Neuron (in vitro differentiated cells): ENCODE data around the gene CLDN20.
"Not testable (repeated sequence)": the region's sequence is repeated elsewhere in the genome, so short reads cannot be mapped to it uniquely, and the experiment has no call there.

Experiments used
- H2AFZ ChIP-seq: one replicate; pipeline ENCODE4 v1.6.1; 2013; ENCODE audit warnings: low read depth, mild to moderate bottlenecking, inconsistent platforms, low read length, moderate library complexity
- H3K27me3 ChIP-seq: one replicate; pipeline ENCODE4 v1.6.1; 2013; ENCODE audit warnings: low read length; ENCODE audit not compliant: insufficient read depth
- H3K36me3 ChIP-seq: one replicate; pipeline ENCODE4 v1.6.1; 2013; ENCODE audit warnings: low read length; ENCODE audit not compliant: insufficient read depth
- H3K4me1 ChIP-seq: one replicate; pipeline ENCODE4 v1.6.1; 2013; ENCODE audit warnings: low read length; ENCODE audit not compliant: insufficient read depth
- H3K4me3 ChIP-seq: 2 replicates; pipeline ENCODE4 v1.5.1; 2013; ENCODE audit warnings: mild to moderate bottlenecking, low read length, moderate library complexity
- H3K9me3 ChIP-seq: one replicate; pipeline ENCODE4 v1.6.1; 2013; ENCODE audit warnings: low read length

Gene CLDN20

DNA sequence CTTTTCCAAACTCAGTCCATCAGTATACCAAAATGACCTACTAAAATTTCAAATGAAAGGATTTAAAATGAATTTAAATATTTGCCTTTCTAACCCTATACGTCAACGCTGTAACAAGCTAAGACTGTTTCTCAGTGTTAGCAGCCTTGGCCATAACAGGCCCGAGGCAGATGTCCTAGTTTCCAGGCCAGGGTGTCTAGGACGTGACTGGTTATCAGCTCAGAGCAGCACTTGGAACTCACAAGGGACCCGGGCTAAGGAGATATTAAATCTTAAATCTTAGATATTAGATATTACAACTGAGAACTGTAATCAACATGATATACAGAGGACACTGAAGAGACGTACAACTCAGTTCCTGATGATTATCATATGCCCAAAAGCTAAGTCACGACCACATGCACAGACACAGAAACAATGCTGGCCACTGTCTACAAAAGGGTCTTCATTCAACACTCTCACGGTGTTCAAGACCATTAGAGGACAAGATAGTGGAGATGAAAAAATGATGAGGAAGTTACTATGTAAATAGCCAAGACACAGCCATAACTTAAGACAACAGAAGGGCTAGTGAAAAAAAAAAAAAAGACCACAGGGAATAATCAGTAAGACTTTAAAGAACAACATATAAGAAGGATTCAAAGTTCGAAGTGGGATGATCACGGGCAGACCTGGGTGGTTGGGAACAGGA is at the start of gene CLDN20:
CLDN20 (plus strand) TSS at position 641 of the 691 bp plus-strand sequence. CDS start 11,707 bp downstream, outside the sequence.
- H3K9me3 ChIP-seq: no peaks in the 10 kb centered on the region
- H2AFZ ChIP-seq: no peak within 1 kb of the TSS
- H3K27me3 ChIP-seq: no peaks in the 10 kb centered on the region
- H3K36me3 ChIP-seq: peaks cover 17% of the 10 kb centered on the region
- H3K4me1 ChIP-seq: peaks cover 14% of the 10 kb centered on the region
- H3K4me3 ChIP-seq: no peak within 1 kb of the TSS

- H3K9me3 ChIP-seq: peaks cover 6% of the 10 kb centered on the region
- H3K4me3 ChIP-seq: no peak overlapping the region
- peaks cover 15% of the 10 kb centered on the region for H3K4me1 ChIP-seq
- no peaks in the 10 kb centered on the region for H3K27me3 ChIP-seq
- H3K36me3 ChIP-seq: peaks cover 19% of the 10 kb centered on the region
- no peak overlapping the region for H2AFZ ChIP-seq
Measured at GRCh38 chr6:155215906-155216305, 47.9 kb upstream of the CLDN20 start.

GRCh38 chr6:155216312-155217046 is 47.3 kb upstream of the CLDN20 start:
- H3K4me1 ChIP-seq: peaks cover 15% of the 10 kb centered on the region
- no peak overlapping the region for H3K4me3 ChIP-seq
- no peak overlapping the region for H2AFZ ChIP-seq
- H3K9me3 ChIP-seq: peaks cover 6% of the 10 kb centered on the region
- H3K36me3 ChIP-seq: peaks cover 13% of the 10 kb centered on the region
- no peaks in the 10 kb centered on the region for H3K27me3 ChIP-seq

GRCh38 chr6:155218711-155219110 is 45.1 kb upstream of the CLDN20 start:
- H3K4me1 ChIP-seq: peaks cover 15% of the 10 kb centered on the region
- not testable (repeated sequence) for H3K4me3 ChIP-seq, H3K9me3 ChIP-seq, H3K27me3 ChIP-seq, H3K36me3 ChIP-seq, H2AFZ ChIP-seq

GRCh38 chr6:155219299-155219698 is 44.5 kb upstream of the CLDN20 start:
- Histone ChIP-seq H3K9me3 (no peaks in the 10 kb centered on the region), H2AFZ (no peak overlapping the region), H3K4me1 (peaks cover 15% of the 10 kb centered on the region), H3K27me3 (no peaks in the 10 kb centered on the region), H3K36me3 (peaks cover 2% of the 10 kb centered on the region), H3K4me3 (no peak overlapping the region)

DNA sequence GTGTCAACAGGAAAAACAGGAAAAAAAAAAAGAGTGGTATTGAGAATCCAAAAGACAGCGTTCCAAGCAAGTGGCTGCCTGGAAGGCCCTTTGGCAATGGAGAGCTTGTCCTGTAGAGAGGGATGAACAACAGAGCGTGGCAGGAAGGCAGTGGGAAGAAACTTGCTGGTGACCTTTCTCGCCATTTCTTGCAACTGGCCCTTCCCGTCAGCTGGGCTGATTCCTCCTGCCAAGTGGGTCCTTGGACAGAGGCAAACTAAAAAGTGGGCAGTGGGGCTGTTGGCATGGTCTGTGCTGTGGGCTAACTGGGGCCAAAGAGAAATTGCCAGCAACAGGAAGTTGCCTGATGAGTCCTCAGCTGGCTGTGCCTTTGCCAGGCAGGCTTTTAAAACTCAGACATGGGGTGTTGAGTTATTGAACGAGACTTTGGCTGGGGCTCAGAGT is 43.9 kb upstream of the CLDN20 start:
- Histone ChIP-seq H2AFZ (no peak overlapping the region), H3K4me1 (peaks cover 15% of the 10 kb centered on the region), H3K9me3 (no peaks in the 10 kb centered on the region), H3K4me3 (no peak overlapping the region), H3K36me3 (peaks cover 2% of the 10 kb centered on the region), H3K27me3 (no peaks in the 10 kb centered on the region)

DNA sequence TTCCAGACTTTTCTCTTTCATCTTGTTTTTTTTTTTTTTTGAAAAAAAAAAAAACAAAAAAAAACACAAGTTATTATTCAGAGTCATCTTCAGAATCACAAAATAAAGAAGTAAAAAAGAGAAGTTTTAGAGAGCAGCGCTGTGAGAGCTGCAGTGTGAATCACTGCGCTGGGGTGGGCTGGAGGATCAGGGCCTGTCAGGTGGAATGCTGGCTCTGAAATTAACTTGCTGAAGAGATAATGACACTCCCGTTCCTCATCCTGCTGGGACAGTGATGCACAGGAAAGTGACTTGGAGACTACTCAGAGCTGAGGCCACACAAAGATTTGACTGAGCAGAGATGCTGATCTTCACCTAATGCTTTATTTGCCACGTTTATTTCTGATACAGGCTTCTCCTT is 42.7 kb upstream of the CLDN20 start:
- Histone ChIP-seq H3K27me3 (no peaks in the 10 kb centered on the region), H3K4me1 (peaks cover 12% of the 10 kb centered on the region), H3K36me3 (peaks cover 2% of the 10 kb centered on the region), H2AFZ (no peak overlapping the region), H3K4me3 (no peak overlapping the region), H3K9me3 (no peaks in the 10 kb centered on the region)

GRCh38 chr6:155222506-155222905 is 41.3 kb upstream of the CLDN20 start:
- H3K27me3 ChIP-seq: no peaks in the 10 kb centered on the region
- H3K9me3 ChIP-seq: no peaks in the 10 kb centered on the region
- peaks cover 2% of the 10 kb centered on the region for H3K4me1 ChIP-seq
- H3K4me3 ChIP-seq: no peak overlapping the region
- H3K36me3 ChIP-seq: peaks cover 2% of the 10 kb centered on the region
- no peak overlapping the region for H2AFZ ChIP-seq

DNA sequence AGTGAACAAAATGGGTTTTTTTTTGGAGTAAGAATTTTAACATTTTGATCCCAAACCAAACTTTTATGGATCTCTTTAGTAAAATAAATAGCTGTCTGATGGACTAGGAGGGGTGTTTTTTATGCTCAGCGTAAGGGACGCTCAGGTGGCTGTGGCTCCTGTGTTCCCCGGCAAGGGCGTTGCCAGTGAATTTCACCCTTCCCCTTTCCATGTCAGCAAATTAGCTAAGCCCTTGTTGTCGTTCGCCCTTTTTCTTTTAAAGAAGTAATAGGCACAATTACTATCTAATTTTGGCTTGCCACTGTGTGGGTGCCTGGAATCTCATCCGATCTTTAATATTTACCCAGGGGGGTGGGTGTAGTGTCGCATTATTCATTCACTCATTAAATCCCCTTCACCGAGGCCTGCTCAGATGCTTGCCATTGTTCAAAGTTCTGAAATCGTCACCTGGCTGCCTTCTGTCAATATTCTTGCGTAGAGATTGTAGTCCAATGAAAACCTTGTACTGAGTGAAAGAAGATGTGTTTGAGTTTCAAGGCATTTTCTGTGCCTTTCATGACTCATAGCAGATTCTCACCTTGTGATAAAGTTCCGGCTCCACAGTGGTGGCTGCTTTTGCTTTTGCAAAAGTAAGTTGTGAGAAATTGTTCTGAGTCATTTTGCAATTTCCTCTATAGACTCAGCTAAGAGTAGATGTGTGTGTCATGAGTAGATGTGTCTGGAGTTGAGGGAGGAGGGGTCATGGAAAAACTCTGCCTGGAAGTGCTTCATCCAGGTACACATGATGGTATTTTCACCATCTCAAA is 40.0 kb upstream of the CLDN20 start:
- Histone ChIP-seq H3K27me3 (no peaks in the 10 kb centered on the region), H3K9me3 (peaks cover 2% of the 10 kb centered on the region), H3K36me3 (peaks cover 2% of the 10 kb centered on the region), H3K4me3 (no peak overlapping the region), H3K4me1 (no peaks in the 10 kb centered on the region), H2AFZ (no peak overlapping the region)

DNA sequence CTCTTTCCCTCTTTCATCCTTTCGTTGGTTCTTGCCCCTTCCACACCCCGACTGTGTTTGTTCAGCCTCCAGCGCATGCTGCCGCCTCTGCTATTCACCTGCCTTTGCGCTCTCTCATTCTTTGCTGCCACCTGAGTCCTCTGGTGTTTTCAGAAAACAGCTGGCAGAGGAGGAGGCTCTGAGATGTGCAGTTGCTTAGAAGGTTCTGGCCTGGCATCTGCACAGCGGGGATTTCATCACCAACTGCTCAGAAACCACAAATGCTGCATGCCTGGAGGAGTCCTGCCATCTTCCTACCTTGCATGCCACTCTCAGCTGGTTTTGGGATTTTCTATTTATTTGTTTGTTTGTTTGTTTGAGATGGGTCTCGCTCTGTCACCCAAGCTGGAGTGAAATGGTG is 39.2 kb upstream of the CLDN20 start:
- Histone ChIP-seq H3K9me3 (peaks cover 2% of the 10 kb centered on the region), H3K4me1 (no peaks in the 10 kb centered on the region), H3K27me3 (no peaks in the 10 kb centered on the region), H3K4me3 (no peak overlapping the region), H3K36me3 (no peaks in the 10 kb centered on the region), H2AFZ (no peak overlapping the region)

- Histone ChIP-seq H3K4me1 (no peaks in the 10 kb centered on the region), H3K9me3 (peaks cover 5% of the 10 kb centered on the region), H2AFZ (no peak overlapping the region), H3K36me3 (no peaks in the 10 kb centered on the region), H3K4me3 (no peak overlapping the region), H3K27me3 (no peaks in the 10 kb centered on the region)
Measured at GRCh38 chr6:155227046-155227445, 36.8 kb upstream of the CLDN20 start.

DNA sequence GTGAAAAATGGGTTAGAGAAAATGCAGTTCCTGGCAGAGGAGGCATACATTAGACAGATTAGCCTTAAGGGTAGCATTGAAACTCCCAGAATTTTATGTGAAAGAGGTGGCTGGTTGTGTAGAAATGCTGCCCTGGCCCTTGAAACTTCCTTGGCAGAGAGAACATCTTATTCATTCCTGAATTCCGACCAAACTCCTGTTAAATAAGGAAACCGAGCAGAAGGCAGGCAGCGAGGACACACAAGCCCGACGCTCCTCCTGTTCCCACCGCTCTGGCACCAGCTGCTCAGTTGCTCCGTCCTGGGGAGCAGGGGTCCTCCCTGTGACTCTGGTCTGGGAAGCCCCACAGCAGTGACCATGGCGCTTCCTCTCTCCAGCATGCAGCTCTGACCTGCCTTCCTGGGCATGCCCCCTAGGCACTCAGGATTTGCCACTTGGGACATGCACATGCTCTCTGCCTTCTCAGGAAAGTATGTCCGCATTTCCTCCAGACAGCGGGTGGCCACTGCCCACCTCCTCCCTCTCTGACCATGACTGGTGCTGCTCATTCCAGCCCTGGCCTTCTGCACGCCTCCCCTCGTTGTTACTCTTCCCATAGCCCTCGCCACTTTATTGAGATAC is 35.2 kb upstream of the CLDN20 start:
- Histone ChIP-seq H3K36me3 (peaks cover 5% of the 10 kb centered on the region), H2AFZ (no peak overlapping the region), H3K27me3 (no peaks in the 10 kb centered on the region), H3K9me3 (peaks cover 11% of the 10 kb centered on the region), H3K4me3 (no peak overlapping the region), H3K4me1 (no peaks in the 10 kb centered on the region)

- H3K4me3 ChIP-seq, H3K27me3 ChIP-seq, H2AFZ ChIP-seq, H3K36me3 ChIP-seq, H3K4me1 ChIP-seq: not testable (repeated sequence)
- peaks cover 11% of the 10 kb centered on the region for H3K9me3 ChIP-seq
Measured at GRCh38 chr6:155230975-155231374, 32.8 kb upstream of the CLDN20 start.
